KMS-11 (cell line): ENCODE measurements around the gene CENPK.

Experiments
- H2AFZ ChIP-seq: fragments of 200-600 bp; sonication (generic); 2 replicates; pipeline ENCODE4 v1.6.1; 2016; ENCODE audit warnings: antibody characterized with exemption, mixed run types, low read depth
- H3K27ac ChIP-seq: fragments of 200-600 bp; sonication (generic); 2 replicates; pipeline ENCODE4 v1.6.1; 2016; ENCODE audit warnings: mild to moderate bottlenecking, mixed run types
- H3K27me3 ChIP-seq: fragments of 200-600 bp; sonication (generic); 2 replicates; pipeline ENCODE4 v1.6.1; 2017; ENCODE audit warnings: mild to moderate bottlenecking, low read depth, mixed run types, moderate library complexity; ENCODE audit not compliant: insufficient read depth
- H3K36me3 ChIP-seq: fragments of 200-600 bp; sonication (generic); 2 replicates; pipeline ENCODE4 v1.6.1; 2017; ENCODE audit warnings: mild to moderate bottlenecking, mixed run types; ENCODE audit not compliant: insufficient read depth
- H3K4me1 ChIP-seq: fragments of 200-600 bp; sonication (generic); 2 replicates; pipeline ENCODE4 v1.6.1; 2016; ENCODE audit warnings: mild to moderate bottlenecking, low read depth, mixed run types; ENCODE audit not compliant: poor library complexity, severe bottlenecking
- H3K4me2 ChIP-seq: fragments of 200-600 bp; sonication (generic); 2 replicates; pipeline ENCODE4 v1.7.0; 2016; ENCODE audit warnings: mild to moderate bottlenecking, mixed run types
- H3K4me3 ChIP-seq: fragments of 200-600 bp; sonication (generic); IDR thresholded peaks from 2 replicates; pipeline ENCODE4 v1.6.1; 2017; ENCODE audit warnings: low read depth, low read length, mixed read lengths; ENCODE audit not compliant: insufficient read depth
- H3K79me2 ChIP-seq: fragments of 200-600 bp; sonication (generic); 2 replicates; pipeline ENCODE4 v1.6.1; 2016; ENCODE audit warnings: low read depth, mixed run types; ENCODE audit not compliant: insufficient read depth
- H3K9ac ChIP-seq: fragments of 200-600 bp; sonication (generic); 2 replicates; pipeline ENCODE4 v1.6.1; 2016; ENCODE audit warnings: mild to moderate bottlenecking, mixed run types
- H4K20me1 ChIP-seq: fragments of 200-600 bp; sonication (generic); 2 replicates; pipeline ENCODE4 v1.6.1; 2016; ENCODE audit warnings: mild to moderate bottlenecking, mixed run types; ENCODE audit not compliant: insufficient read depth
- TF ChIP-seq, protein P1 (sequence below): fragments of 200-600 bp; sonication (generic); conservative IDR thresholded peaks from 2 replicates; pipeline ENCODE4 v1.6.1; 2017; ENCODE audit warnings: low read depth, mild to moderate bottlenecking, antibody characterized with exemption, low read length, moderate library complexity, mixed read lengths

Gene CENPK

DNA sequence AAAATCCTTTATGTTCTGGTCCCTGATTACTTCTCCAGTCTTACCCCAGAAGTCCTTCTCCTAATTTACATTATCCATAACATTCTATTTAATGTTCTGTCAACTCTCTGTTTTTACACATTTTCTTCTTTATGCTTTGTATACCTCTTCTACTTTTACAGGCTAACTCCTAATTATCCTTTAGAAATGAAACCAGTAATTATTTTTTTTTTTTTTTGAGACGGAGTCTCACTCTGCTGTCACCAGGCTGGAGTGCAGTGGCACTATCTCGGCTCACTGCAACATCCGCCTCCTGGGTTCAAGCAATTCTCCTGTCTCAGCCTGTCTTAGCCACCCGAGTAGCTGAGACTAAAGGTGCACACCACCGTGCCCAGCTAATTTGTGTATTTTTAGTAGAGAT lies 9.0 kb downstream of the CENPK start:
- peaks cover 3% of the 10 kb centered on the region; the same call in 1 of the 2 replicates for H3K36me3 ChIP-seq

DNA sequence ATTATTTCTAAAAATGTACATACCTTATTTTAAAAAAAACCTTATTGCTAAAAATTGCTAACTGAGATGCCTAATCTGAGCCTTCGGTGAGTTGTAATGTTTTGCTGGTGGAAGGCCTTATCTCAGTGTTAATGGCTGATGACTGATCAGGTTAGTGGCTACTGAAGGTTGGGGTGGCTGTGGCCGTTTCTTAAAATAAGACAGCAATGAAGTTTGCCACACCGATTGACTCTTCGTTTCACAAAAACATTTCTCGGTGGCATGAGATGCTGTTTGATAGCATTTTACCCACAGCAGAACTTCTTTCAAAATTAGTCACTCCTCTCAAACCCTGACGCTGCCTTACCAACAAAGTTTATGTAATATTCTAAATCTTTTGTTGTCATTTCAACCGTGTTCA lies 14.7 kb downstream of the CENPK start:
- H3K27me3 ChIP-seq: no peaks in the 10 kb centered on the region
- no peaks in the 10 kb centered on the region for H3K79me2 ChIP-seq
- H3K4me2 ChIP-seq: no peak overlapping the region
- no peak overlapping the region for H3K27ac ChIP-seq
- H4K20me1 ChIP-seq: no peaks in the 10 kb centered on the region
- no peak overlapping the region for H2AFZ ChIP-seq
- peaks cover 3% of the 10 kb centered on the region; the same call in 1 of the 2 replicates for H3K36me3 ChIP-seq
- no peaks in the 10 kb centered on the region for H3K4me1 ChIP-seq
- H3K4me3 ChIP-seq: no peak overlapping the region
- no peak overlapping the region for H3K9ac ChIP-seq
- TF ChIP-seq, protein P1, sequence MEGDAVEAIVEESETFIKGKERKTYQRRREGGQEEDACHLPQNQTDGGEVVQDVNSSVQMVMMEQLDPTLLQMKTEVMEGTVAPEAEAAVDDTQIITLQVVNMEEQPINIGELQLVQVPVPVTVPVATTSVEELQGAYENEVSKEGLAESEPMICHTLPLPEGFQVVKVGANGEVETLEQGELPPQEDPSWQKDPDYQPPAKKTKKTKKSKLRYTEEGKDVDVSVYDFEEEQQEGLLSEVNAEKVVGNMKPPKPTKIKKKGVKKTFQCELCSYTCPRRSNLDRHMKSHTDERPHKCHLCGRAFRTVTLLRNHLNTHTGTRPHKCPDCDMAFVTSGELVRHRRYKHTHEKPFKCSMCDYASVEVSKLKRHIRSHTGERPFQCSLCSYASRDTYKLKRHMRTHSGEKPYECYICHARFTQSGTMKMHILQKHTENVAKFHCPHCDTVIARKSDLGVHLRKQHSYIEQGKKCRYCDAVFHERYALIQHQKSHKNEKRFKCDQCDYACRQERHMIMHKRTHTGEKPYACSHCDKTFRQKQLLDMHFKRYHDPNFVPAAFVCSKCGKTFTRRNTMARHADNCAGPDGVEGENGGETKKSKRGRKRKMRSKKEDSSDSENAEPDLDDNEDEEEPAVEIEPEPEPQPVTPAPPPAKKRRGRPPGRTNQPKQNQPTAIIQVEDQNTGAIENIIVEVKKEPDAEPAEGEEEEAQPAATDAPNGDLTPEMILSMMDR: no peak

More for the DNA sequence above, 9.0 kb downstream of the CENPK start:
- no peak overlapping the region for H2AFZ ChIP-seq
- no peak overlapping the region for H3K4me3 ChIP-seq
- peaks cover 21% of the 10 kb centered on the region for H3K4me1 ChIP-seq
- TF ChIP-seq, protein P1: no peak
- no peaks in the 10 kb centered on the region for H3K27me3 ChIP-seq
- no peak overlapping the region for H3K27ac ChIP-seq
- no peak overlapping the region for H3K9ac ChIP-seq
- no peak overlapping the region for H3K4me2 ChIP-seq
- H4K20me1 ChIP-seq: no peaks in the 10 kb centered on the region
- H3K79me2 ChIP-seq: no peaks in the 10 kb centered on the region

GRCh38 chr5:65546141-65546540 lies 16.8 kb downstream of the CENPK start:
- no peak overlapping the region for H3K9ac ChIP-seq
- TF ChIP-seq, protein P1: no peak

GRCh38 chr5:65544473-65544872 lies 18.5 kb downstream of the CENPK start:
- no peak overlapping the region for H3K4me2 ChIP-seq
- no peak overlapping the region for H2AFZ ChIP-seq
- H3K4me3 ChIP-seq: no peak overlapping the region
- no peaks in the 10 kb centered on the region for H3K36me3 ChIP-seq
- H3K27me3 ChIP-seq: no peaks in the 10 kb centered on the region
- no peaks in the 10 kb centered on the region for H4K20me1 ChIP-seq
- no peaks in the 10 kb centered on the region for H3K4me1 ChIP-seq
- TF ChIP-seq, protein P1: no peak
- no peak overlapping the region for H3K27ac ChIP-seq
- no peak overlapping the region for H3K9ac ChIP-seq
- no peaks in the 10 kb centered on the region for H3K79me2 ChIP-seq

More at GRCh38 chr5:65546141-65546540, 16.8 kb downstream of the CENPK start:
- H3K27me3 ChIP-seq: no peaks in the 10 kb centered on the region
- no peaks in the 10 kb centered on the region for H3K79me2 ChIP-seq
- H3K36me3 ChIP-seq: no peaks in the 10 kb centered on the region
- H3K4me3 ChIP-seq: no peak overlapping the region
- H3K4me2 ChIP-seq: no peak overlapping the region
- no peak overlapping the region for H2AFZ ChIP-seq
- H3K4me1 ChIP-seq: no peaks in the 10 kb centered on the region
- no peak overlapping the region for H3K27ac ChIP-seq
- no peaks in the 10 kb centered on the region for H4K20me1 ChIP-seq

- Histone ChIP-seq H3K27ac (no peak overlapping the region), H2AFZ (no peak overlapping the region), H3K4me1 (no peaks in the 10 kb centered on the region), H3K4me2 (no peak overlapping the region), H4K20me1 (no peaks in the 10 kb centered on the region), H3K36me3 (no peaks in the 10 kb centered on the region), H3K79me2 (no peaks in the 10 kb centered on the region), H3K4me3 (no peak overlapping the region), H3K27me3 (no peaks in the 10 kb centered on the region), H3K9ac (no peak overlapping the region)
- TF ChIP-seq, protein P1: no peak
Measured at GRCh38 chr5:65539827-65540226, 23.1 kb downstream of the CENPK start.
